ENCODE results near the gene SEMA4D.

- TF ChIP-seq CTCF (IDR thresholded peaks at IDR 0.05 in 8 of 11, conservative IDR thresholded peaks at IDR 0.05 in 3 of 11), result no peak
- TF ChIP-seq POLR2A (IDR thresholded peaks at IDR 0.05), result no peak
Measured at GRCh38 chr9:89478821-89479668, 18.9 kb downstream of the SEMA4D start.

All from spleen (tissue), 7 donors.